Measurements from ENCODE around the gene L3MBTL4.

DNA sequence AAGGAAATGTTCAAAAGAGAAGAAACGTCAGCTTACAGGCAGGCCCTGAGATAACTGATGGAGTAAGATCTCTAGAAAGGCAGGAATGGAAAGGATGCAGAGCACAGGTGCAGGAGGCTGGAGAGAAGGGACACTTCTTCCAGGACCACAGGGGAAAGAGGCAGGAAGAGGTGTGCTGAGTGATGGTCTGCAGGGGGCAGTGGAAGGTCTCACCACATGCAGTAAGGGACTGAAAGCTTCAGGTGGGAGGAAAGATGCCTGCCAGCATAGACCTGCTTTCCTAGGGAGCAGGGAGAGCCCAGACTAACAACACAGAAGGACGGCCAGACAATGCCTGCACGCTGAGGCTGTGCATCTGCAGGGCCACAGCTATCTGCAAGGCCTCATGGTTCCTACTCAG is 156.8 kb downstream of the L3MBTL4 start:
- TF ChIP-seq, protein P1, sequence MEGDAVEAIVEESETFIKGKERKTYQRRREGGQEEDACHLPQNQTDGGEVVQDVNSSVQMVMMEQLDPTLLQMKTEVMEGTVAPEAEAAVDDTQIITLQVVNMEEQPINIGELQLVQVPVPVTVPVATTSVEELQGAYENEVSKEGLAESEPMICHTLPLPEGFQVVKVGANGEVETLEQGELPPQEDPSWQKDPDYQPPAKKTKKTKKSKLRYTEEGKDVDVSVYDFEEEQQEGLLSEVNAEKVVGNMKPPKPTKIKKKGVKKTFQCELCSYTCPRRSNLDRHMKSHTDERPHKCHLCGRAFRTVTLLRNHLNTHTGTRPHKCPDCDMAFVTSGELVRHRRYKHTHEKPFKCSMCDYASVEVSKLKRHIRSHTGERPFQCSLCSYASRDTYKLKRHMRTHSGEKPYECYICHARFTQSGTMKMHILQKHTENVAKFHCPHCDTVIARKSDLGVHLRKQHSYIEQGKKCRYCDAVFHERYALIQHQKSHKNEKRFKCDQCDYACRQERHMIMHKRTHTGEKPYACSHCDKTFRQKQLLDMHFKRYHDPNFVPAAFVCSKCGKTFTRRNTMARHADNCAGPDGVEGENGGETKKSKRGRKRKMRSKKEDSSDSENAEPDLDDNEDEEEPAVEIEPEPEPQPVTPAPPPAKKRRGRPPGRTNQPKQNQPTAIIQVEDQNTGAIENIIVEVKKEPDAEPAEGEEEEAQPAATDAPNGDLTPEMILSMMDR (IDR thresholded peaks at IDR 0.05): no peak
- no peak for TF ChIP-seq POLR2A (IDR thresholded peaks at IDR 0.05)

Measured in body of pancreas (tissue), 4 donors.